ENCODE measurements around the gene C6orf89.
"Not testable (repeated sequence)": the region's sequence is repeated elsewhere in the genome, so short reads cannot be mapped to it uniquely, and the experiment has no call there.

C6orf89 gene

GRCh38 chr6:36942329-36942728, 56.6 kb downstream of the C6orf89 start:
- not testable (repeated sequence) for DNase-seq (ENCODE audit: low read depth); H3K9ac ChIP-seq (ENCODE audit: low read length); H3K9me3 ChIP-seq (ENCODE audit: control insufficient read depth, low read length); H3K4me3 ChIP-seq (ENCODE audit: low read length); H3K4me1 ChIP-seq (ENCODE audit: control insufficient read depth, insufficient read depth, low read length); H3K36me3 ChIP-seq (ENCODE audit: control insufficient read depth, insufficient read depth, low read length, severe bottlenecking)
- H3K27me3 ChIP-seq (replicated peaks; ENCODE audit: control insufficient read depth, insufficient read depth, low read length), result peaks cover 11% of the 10 kb centered on the region

- H3K9me3 ChIP-seq (ENCODE audit: control insufficient read depth, low read length), result no peaks in the 10 kb centered on the region
- no peaks in the 10 kb centered on the region for H3K4me1 ChIP-seq (ENCODE audit: control insufficient read depth, insufficient read depth, low read length)
- no peak overlapping the region for H3K9ac ChIP-seq (ENCODE audit: low read length)
- no peak for DNase-seq (ENCODE audit: low read depth)
- peaks cover 14% of the 10 kb centered on the region for H3K27me3 ChIP-seq (replicated peaks; ENCODE audit: control insufficient read depth, insufficient read depth, low read length)
- no peaks in the 10 kb centered on the region for H3K36me3 ChIP-seq (ENCODE audit: control insufficient read depth, insufficient read depth, low read length, severe bottlenecking)
- H3K4me3 ChIP-seq (ENCODE audit: low read length), result no peak overlapping the region
Observed at GRCh38 chr6:36944650-36945049, 58.9 kb downstream of the C6orf89 start.

- H3K36me3 ChIP-seq (ENCODE audit: control insufficient read depth, insufficient read depth, low read length, severe bottlenecking), result no peaks in the 10 kb centered on the region
- no peak for DNase-seq (ENCODE audit: low read depth)
- no peaks in the 10 kb centered on the region for H3K9me3 ChIP-seq (ENCODE audit: control insufficient read depth, low read length)
- H3K27me3 ChIP-seq (replicated peaks; ENCODE audit: control insufficient read depth, insufficient read depth, low read length), result peaks cover 14% of the 10 kb centered on the region
- no peaks in the 10 kb centered on the region for H3K4me1 ChIP-seq (ENCODE audit: control insufficient read depth, insufficient read depth, low read length)
- no peak overlapping the region for H3K4me3 ChIP-seq (ENCODE audit: low read length)
- H3K9ac ChIP-seq (ENCODE audit: low read length), result no peak overlapping the region
Observed at GRCh38 chr6:36945301-36945700, 59.5 kb downstream of the C6orf89 start.

GRCh38 chr6:36946526-36946925, 60.8 kb downstream of the C6orf89 start:
- Histone ChIP-seq H3K9ac (ENCODE audit: low read length) (no peak overlapping the region), H3K4me3 (ENCODE audit: low read length) (no peak overlapping the region), H3K36me3 (ENCODE audit: control insufficient read depth, insufficient read depth, low read length, severe bottlenecking) (no peaks in the 10 kb centered on the region), H3K4me1 (ENCODE audit: control insufficient read depth, insufficient read depth, low read length) (no peaks in the 10 kb centered on the region), H3K27me3 (replicated peaks; ENCODE audit: control insufficient read depth, insufficient read depth, low read length) (peaks cover 14% of the 10 kb centered on the region), H3K9me3 (ENCODE audit: control insufficient read depth, low read length) (no peaks in the 10 kb centered on the region)
- DNase-seq (ENCODE audit: low read depth), result no peak

GRCh38 chr6:36947570-36948351, 62.0 kb downstream of the C6orf89 start:
- Histone ChIP-seq H3K9ac (ENCODE audit: low read length) (no peak overlapping the region), H3K9me3 (ENCODE audit: control insufficient read depth, low read length) (no peaks in the 10 kb centered on the region), H3K36me3 (ENCODE audit: control insufficient read depth, insufficient read depth, low read length, severe bottlenecking) (no peaks in the 10 kb centered on the region), H3K4me1 (ENCODE audit: control insufficient read depth, insufficient read depth, low read length) (no peaks in the 10 kb centered on the region), H3K4me3 (ENCODE audit: low read length) (no peak overlapping the region), H3K27me3 (replicated peaks; ENCODE audit: control insufficient read depth, insufficient read depth, low read length) (peaks cover 14% of the 10 kb centered on the region)
- DNase-seq (ENCODE audit: low read depth), result no peak

GRCh38 chr6:36949076-36949475, 63.3 kb downstream of the C6orf89 start:
- H3K9me3 ChIP-seq (ENCODE audit: control insufficient read depth, low read length); H3K4me3 ChIP-seq (ENCODE audit: low read length); H3K36me3 ChIP-seq (ENCODE audit: control insufficient read depth, insufficient read depth, low read length, severe bottlenecking); H3K4me1 ChIP-seq (ENCODE audit: control insufficient read depth, insufficient read depth, low read length); H3K9ac ChIP-seq (ENCODE audit: low read length); DNase-seq (ENCODE audit: low read depth): not testable (repeated sequence)
- H3K27me3 ChIP-seq (replicated peaks; ENCODE audit: control insufficient read depth, insufficient read depth, low read length), result peaks cover 14% of the 10 kb centered on the region

- Histone ChIP-seq H3K4me1 (ENCODE audit: control insufficient read depth, insufficient read depth, low read length) (no peaks in the 10 kb centered on the region), H3K4me3 (ENCODE audit: low read length) (no peak overlapping the region)
- DNase-seq (ENCODE audit: low read depth), result peak; percentile 34
Observed at GRCh38 chr6:36949636-36950035, 63.9 kb downstream of the C6orf89 start.

GRCh38 chr6:36953931-36954261, 68.1 kb downstream of the C6orf89 start:
- Histone ChIP-seq H3K4me3 (ENCODE audit: low read length) (no peak overlapping the region), H3K9ac (ENCODE audit: low read length) (no peak overlapping the region), H3K9me3 (ENCODE audit: control insufficient read depth, low read length) (no peaks in the 10 kb centered on the region), H3K36me3 (ENCODE audit: control insufficient read depth, insufficient read depth, low read length, severe bottlenecking) (no peaks in the 10 kb centered on the region), H3K27me3 (replicated peaks; ENCODE audit: control insufficient read depth, insufficient read depth, low read length) (peaks cover 17% of the 10 kb centered on the region), H3K4me1 (ENCODE audit: control insufficient read depth, insufficient read depth, low read length) (no peaks in the 10 kb centered on the region)
- DNase-seq (ENCODE audit: low read depth), result no peak

More at GRCh38 chr6:36949636-36950035, 63.9 kb downstream of the C6orf89 start:
- Histone ChIP-seq H3K9me3 (ENCODE audit: control insufficient read depth, low read length) (no peaks in the 10 kb centered on the region), H3K9ac (ENCODE audit: low read length) (no peak overlapping the region), H3K36me3 (ENCODE audit: control insufficient read depth, insufficient read depth, low read length, severe bottlenecking) (no peaks in the 10 kb centered on the region), H3K27me3 (replicated peaks; ENCODE audit: control insufficient read depth, insufficient read depth, low read length) (peaks cover 12% of the 10 kb centered on the region)

GRCh38 chr6:36954262-36954931, 68.6 kb downstream of the C6orf89 start, which contains the start of gene PI16:
PI16 (plus strand) TSS chr6:36954738; CDS start chr6:36954761, 23 bp downstream.
- H3K9ac ChIP-seq (ENCODE audit: low read length), result no peak within 1 kb of the TSS
- no peak within 1 kb of the TSS for H3K4me3 ChIP-seq (ENCODE audit: low read length)
- H3K27me3 ChIP-seq (replicated peaks; ENCODE audit: control insufficient read depth, insufficient read depth, low read length), result peaks cover 17% of the 10 kb centered on the region
- DNase-seq (ENCODE audit: low read depth), result no peak
- H3K4me1 ChIP-seq (ENCODE audit: control insufficient read depth, insufficient read depth, low read length), result no peaks in the 10 kb centered on the region
- H3K36me3 ChIP-seq (ENCODE audit: control insufficient read depth, insufficient read depth, low read length, severe bottlenecking), result no peaks in the 10 kb centered on the region
- H3K9me3 ChIP-seq (ENCODE audit: control insufficient read depth, low read length), result no peaks in the 10 kb centered on the region

- Histone ChIP-seq H3K9me3 (ENCODE audit: control insufficient read depth, low read length) (no peaks in the 10 kb centered on the region), H3K4me3 (ENCODE audit: low read length) (no peak overlapping the region), H3K27me3 (replicated peaks; ENCODE audit: control insufficient read depth, insufficient read depth, low read length) (peaks cover 17% of the 10 kb centered on the region), H3K36me3 (ENCODE audit: control insufficient read depth, insufficient read depth, low read length, severe bottlenecking) (no peaks in the 10 kb centered on the region), H3K4me1 (ENCODE audit: control insufficient read depth, insufficient read depth, low read length) (no peaks in the 10 kb centered on the region), H3K9ac (ENCODE audit: low read length) (no peak overlapping the region)
- no peak for DNase-seq (ENCODE audit: low read depth)
Observed at GRCh38 chr6:36955136-36955535, 69.4 kb downstream of the C6orf89 start.

- Histone ChIP-seq H3K36me3 (ENCODE audit: control insufficient read depth, insufficient read depth, low read length, severe bottlenecking) (no peaks in the 10 kb centered on the region), H3K4me1 (ENCODE audit: control insufficient read depth, insufficient read depth, low read length) (no peaks in the 10 kb centered on the region), H3K9ac (ENCODE audit: low read length) (no peak overlapping the region), H3K4me3 (ENCODE audit: low read length) (no peak overlapping the region), H3K27me3 (replicated peaks; ENCODE audit: control insufficient read depth, insufficient read depth, low read length) (peaks cover 17% of the 10 kb centered on the region), H3K9me3 (ENCODE audit: control insufficient read depth, low read length) (no peaks in the 10 kb centered on the region)
- DNase-seq (ENCODE audit: low read depth), result no peak
Observed at GRCh38 chr6:36955671-36956445, 70.1 kb downstream of the C6orf89 start.

Data from adipocyte (in vitro differentiated cells).